T-cell (primary cell): ENCODE measurements around the gene MAPK12. TPM values are rescaled to one million over a fixed set of nuclear protein-coding genes. Genes with fewer than 3 reads are reported as not detected.

Experiments
- ATAC-seq, 4 experiments: fragments of 200-7000 bp in 3 of 4; fragments of 150-1000 bp in 1 of 4; cut with Tn5 transposase; replicated peaks in 1 of 4; 1 replicate in 3 of 4; 2 replicates in 1 of 4; pipeline ENCODE4 v1.10.0; 2021; ENCODE audit warnings: moderate library complexity in 3 of 4, mild to moderate bottlenecking in 2 of 4, moderate number of reproducible peaks in 1 of 4
- CTCF ChIA-PET, 2 donors: fragments of 300-600 bp; sonication (Branson Sonifier 250); formaldehyde crosslinking; loops; one replicate each; lab custom pipeline; 2022; ENCODE audit warnings: antibody characterized with exemption in 2 of 2; lab: Charles Lee
- POLR2A ChIA-PET, 2 donors: fragments of 300-600 bp; sonication (Branson Sonifier 250); formaldehyde crosslinking; loops; one replicate each; lab custom pipeline; 2022; ENCODE audit warnings: antibody characterized with exemption in 2 of 2; lab: Charles Lee
- DNase-seq, 35 experiments: peaks; one replicate each; pipeline versions ENCODE4 v3.0.0 to v3.0.0-alpha.2; 2013 to 2023
- H3K27ac ChIP-seq: one replicate; pipeline ENCODE4 v1.5.1; 2013; ENCODE audit warnings: low read length
- H3K27me3 ChIP-seq, 2 experiments: replicated peaks in 1 of 2; 1 replicate in 1 of 2; 2 replicates in 1 of 2; pipeline versions ENCODE4 v1.6.1 to v1.7.0; 2013; ENCODE audit warnings: low read length in 1 of 2, mixed read lengths in 1 of 2; ENCODE audit not compliant: control insufficient read depth in 2 of 2, insufficient read depth in 2 of 2; ENCODE audit errors: extremely low read depth in 1 of 2
- H3K36me3 ChIP-seq, 2 donors: 1 replicate in 1 of 2; 2 replicates in 1 of 2; pipeline versions ENCODE4 v1.6.1 to v1.7.0; 2013; ENCODE audit warnings: low read length in 1 of 2; ENCODE audit not compliant: control insufficient read depth in 2 of 2, insufficient read depth in 1 of 2; ENCODE audit errors: extremely low read depth in 1 of 2
- H3K4me1 ChIP-seq, 2 experiments: 1 replicate in 1 of 2; 2 replicates in 1 of 2; pipeline versions ENCODE4 v1.6.1 to v1.7.0; 2013; ENCODE audit warnings: low read length in 2 of 2, mixed read lengths in 1 of 2; ENCODE audit not compliant: insufficient read depth in 2 of 2, control insufficient read depth in 1 of 2; ENCODE audit errors: extremely low read depth in 1 of 2
- H3K4me3 ChIP-seq, 2 donors: 1 replicate in 1 of 2; 2 replicates in 1 of 2; pipeline versions ENCODE4 v1.5.1 to v1.7.0; 2013; ENCODE audit warnings: mild to moderate bottlenecking in 2 of 2, low read length in 1 of 2, moderate library complexity in 1 of 2; ENCODE audit not compliant: control insufficient read depth in 1 of 2; ENCODE audit errors: extremely low read depth in 1 of 2
- H3K9me3 ChIP-seq: 2 replicates; pipeline ENCODE4 v1.7.0; 2013
- H3K27ac Mint-ChIP-seq, 2 donors: one replicate each; pipeline ENCODE4 v1.8.0; 2020 to 2021; ENCODE audit warnings: mild to moderate bottlenecking in 2 of 2, mixed read lengths in 2 of 2
- H3K27me3 Mint-ChIP-seq, 2 donors: one replicate each; pipeline ENCODE4 v1.8.0; 2021 to 2022; ENCODE audit warnings: mixed read lengths in 2 of 2
- H3K36me3 Mint-ChIP-seq: one replicate; pipeline ENCODE4 v1.8.0; 2021; ENCODE audit warnings: mixed read lengths
- H3K4me1 Mint-ChIP-seq, 3 donors: one replicate each; pipeline ENCODE4 v1.8.0; 2020 to 2022; ENCODE audit warnings: mixed read lengths in 3 of 3, mild to moderate bottlenecking in 1 of 3
- H3K4me3 Mint-ChIP-seq, 3 donors: one replicate each; pipeline ENCODE4 v1.8.0; 2020 to 2022; ENCODE audit warnings: mild to moderate bottlenecking in 3 of 3, mixed read lengths in 3 of 3, moderate library complexity in 3 of 3
- H3K9me3 Mint-ChIP-seq, 3 donors: one replicate each; pipeline ENCODE4 v1.8.0; 2020 to 2022; ENCODE audit warnings: mixed read lengths in 3 of 3
- WGBS: methylation state at CpG from one replicate; pipeline ENCODE4 v1.1.5; 2013; ENCODE audit warnings: missing lambda C conversion rate; ENCODE audit not compliant: insufficient coverage; 5-methylcytosine and 5-hydroxymethylcytosine counted together
- total RNA-seq, 35 experiments: library from RNA in 6 of 35; stranded (reverse) in 6 of 35; fragments of 120-200 nt in 1 of 35; gene quantifications; one replicate each; pipeline versions ENCODE4 v1.2.1 to v1.2.4 and lab custom pipeline; 2013 to 2026

Gene MAPK12
- total RNA-seq, 5 donors from 2014 or later (not counting 1 experiment from before 2014, with no cell fraction given): 1.7 to 3.1 (median 2.9) TPM

DNA sequence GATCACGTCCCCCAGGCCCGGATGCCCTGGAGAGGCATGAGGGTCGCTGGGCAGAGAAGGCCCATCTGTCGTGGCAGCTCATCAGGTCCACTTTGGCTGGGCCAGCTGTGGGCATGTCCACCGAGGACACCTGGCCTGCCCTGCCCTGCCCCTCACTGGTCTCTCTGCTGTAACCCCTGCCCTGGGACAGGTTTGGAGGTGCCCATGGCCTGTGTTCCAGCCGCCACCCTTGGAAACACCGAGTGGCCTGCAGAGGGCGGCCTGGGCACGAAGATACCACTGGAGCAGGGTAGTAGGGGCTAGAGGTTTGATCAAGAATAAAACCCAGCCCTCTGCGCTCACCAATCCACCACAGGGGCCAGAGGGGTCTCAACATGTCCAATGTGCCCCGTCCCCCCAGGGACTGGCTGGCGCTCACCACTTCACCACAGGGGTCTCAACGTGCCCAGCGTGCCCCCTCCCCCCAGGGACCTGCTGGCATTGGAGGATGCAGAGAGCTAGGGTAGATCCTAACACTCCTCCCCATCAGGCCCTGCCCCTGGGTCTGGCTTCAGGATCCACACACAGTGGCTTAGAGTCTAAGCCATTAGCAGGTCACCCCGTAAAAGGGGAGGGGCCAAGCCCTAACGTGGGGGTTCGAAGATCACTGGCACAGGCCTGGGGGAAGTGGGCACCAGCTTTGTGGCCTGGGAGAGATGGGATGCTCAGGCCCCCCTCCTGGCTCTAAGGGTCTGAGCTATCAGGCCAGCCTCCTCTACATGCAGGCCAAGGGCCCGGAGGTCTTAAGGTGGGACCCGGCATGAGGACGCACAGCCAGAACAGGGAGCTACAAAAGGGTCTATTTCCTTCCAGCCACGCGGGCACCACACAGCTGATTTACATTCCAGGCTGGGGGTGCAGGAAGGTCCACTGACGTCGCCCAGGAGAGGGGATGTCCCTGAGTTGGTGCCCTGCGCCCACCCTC is 9.1 kb downstream of the MAPK12 start:
- peak; percentile 39 to 81 (median 67) for DNase-seq
- Histone ChIP-seq H3K27ac (no peak overlapping the region), H3K27me3 (peaks cover 0 to 10% of the 10 kb centered on the region in 2 experiments), H3K9me3 (no peaks in the 10 kb centered on the region), H3K36me3 (peaks cover 7 to 13% of the 10 kb centered on the region in 2 donors), H3K4me1 (peaks cover 5 to 44% of the 10 kb centered on the region in 2 experiments), H3K4me3 (no peak overlapping the region)
- 67% methylated on average over 17 of the region's 25 CpGs for WGBS
- Mint-ChIP-seq H3K36me3 (peaks cover 5% of the 10 kb centered on the region), H3K4me1 (peaks cover 6 to 20% (median 18%) of the 10 kb centered on the region in 3 donors), H3K27ac (peak overlapping the region; percentile 19 to 74), H3K9me3 (no peaks in the 10 kb centered on the region), H3K4me3 (peak overlapping the region; percentile 47 to 71 (median 55)), H3K27me3 (peaks cover 0 to 2% of the 10 kb centered on the region in 2 donors)
- CTCF ChIA-PET: interaction anchor here (0.6 to 1.4 kb wide), 16 partner anchors 9 to 495 kb away, joined by 3 to 6 read pairs (median 3); partner anchors contain the start of genes DENND6B (in 1 of the 2) and MAPK12 (in 1 of the 2)
- POLR2A ChIA-PET: interaction anchor here in 1 of 2 donors (0.5 kb wide), 1 partner anchor 61 kb away, joined by 3 read pairs; no protein-coding TSS in a partner anchor
- ATAC-seq: peak; percentile 66 to 71 (median 68)

DNA sequence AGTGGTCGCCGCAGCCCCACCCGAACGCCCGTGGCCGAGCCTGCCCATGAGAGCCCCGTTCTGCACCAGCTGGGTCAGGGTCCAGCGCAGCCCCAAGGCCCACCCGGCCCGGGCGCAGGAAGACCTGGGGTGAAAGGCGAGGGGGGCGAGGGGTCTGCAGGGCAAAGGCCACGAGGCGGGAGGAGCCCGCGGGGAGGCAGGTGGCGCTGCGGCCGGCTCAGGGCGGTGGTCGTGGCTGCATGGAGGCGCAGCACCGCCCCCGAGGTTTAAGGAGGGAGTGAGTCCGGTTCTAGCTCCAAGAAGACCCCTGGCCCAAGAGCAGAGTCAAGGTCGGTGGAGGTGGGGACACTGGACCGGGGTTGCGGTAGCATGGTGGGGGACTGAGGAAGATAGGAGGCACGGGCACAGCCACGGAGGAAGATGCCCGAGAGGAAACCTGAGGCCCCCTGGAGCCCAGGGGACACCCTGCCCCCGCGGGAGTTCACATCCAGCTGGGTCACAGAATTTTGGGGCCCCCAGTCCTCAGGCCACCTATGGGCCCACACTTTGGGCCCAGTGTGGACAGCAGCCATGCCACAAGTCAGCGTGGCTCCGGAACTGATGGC is 9.9 kb downstream of the MAPK12 start:
- peaks cover 6 to 23% (median 21%) of the 10 kb centered on the region in 3 donors for H3K4me1 Mint-ChIP-seq
- ATAC-seq (peak; percentile 15 to 29 (median 26)), DNase-seq (peak in 1 of 35 experiments; percentile 40)
- Histone ChIP-seq H3K4me3 (peak overlapping the region in 1 of 2 donors; percentile 73), H3K27ac (peak overlapping the region; percentile 38), H3K36me3 (peaks cover 10 to 21% of the 10 kb centered on the region in 2 donors), H3K27me3 (peaks cover 0 to 5% of the 10 kb centered on the region in 2 experiments), H3K4me1 (peaks cover 5 to 49% of the 10 kb centered on the region in 2 experiments), H3K9me3 (no peaks in the 10 kb centered on the region)
- peak overlapping the region; percentile 47 to 71 (median 55) for H3K4me3 Mint-ChIP-seq
- peak overlapping the region; percentile 31 to 74 for H3K27ac Mint-ChIP-seq
- H3K36me3 Mint-ChIP-seq: peaks cover 7% of the 10 kb centered on the region
- no peaks in the 10 kb centered on the region for H3K27me3 Mint-ChIP-seq
- ChIA-PET POLR2A (no interaction called here), CTCF (interaction anchor here in 1 of 2 donors (1.1 to 1.5 kb wide), 4 partner anchors 69 to 369 kb away, joined by 3 read pairs; partner anchors contain the start of gene SCO2)
- H3K9me3 Mint-ChIP-seq: no peaks in the 10 kb centered on the region
- 14% methylated on average over 34 of the region's 36 CpGs for WGBS

DNA sequence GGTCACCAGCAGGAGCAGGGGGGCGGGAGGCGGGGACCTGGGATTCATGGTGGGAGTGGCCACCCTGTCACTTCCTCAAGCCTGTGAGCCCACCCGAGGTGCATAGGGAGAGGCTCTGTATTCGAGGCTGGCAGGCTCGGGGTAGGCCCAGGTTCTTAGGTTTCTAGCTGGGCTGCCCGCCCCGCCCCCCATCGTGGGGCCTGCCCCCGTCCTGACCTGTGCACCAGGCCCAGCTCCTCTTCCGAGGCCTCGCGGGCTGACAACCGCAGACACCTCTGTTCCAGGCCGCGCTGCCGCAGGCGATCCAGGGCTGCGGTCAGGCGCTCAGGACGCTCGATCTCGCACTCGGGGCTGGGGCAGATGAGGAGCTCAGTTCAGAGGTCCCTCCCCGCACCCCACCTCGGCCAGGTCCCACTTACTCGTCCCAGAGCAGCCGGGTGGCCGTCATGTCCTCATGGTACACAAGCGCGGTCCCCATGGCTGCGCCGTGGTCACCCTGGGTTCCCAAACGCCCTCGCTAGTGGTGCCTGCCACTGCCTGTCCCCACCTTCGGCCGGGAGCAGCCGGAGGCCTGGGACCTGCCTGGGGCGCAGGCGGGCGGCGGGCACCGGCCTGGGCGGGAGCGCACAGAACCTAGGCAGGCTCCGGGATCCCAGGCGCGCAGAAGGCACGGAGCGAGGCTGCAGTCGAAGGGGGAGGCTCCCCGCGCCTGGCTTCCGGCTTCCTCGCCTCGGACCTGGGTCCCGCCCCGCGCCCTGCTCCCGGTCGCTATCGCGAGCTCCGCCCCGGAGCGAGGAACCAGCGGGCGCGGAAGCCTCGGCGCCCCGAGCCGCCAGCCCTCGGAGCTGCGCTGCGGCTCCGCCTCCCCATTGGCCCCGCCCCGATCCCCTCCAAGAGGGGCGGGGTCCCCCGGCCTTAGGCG is 10.7 kb downstream of the MAPK12 start, which contains the start of gene HDAC10:
TSS of gene HDAC10 (minus strand) at position 711 of the 922 bp plus-strand sequence. CDS start at position 478, 233 bp downstream.
- Mint-ChIP-seq H3K4me3 (peak within 1 kb of the TSS; percentile 71 to 80 (median 74)), H3K36me3 (peaks cover 7% of the 10 kb centered on the region), H3K27ac (peak within 1 kb of the TSS; percentile 69 to 74), H3K4me1 (peaks cover 6 to 26% (median 21%) of the 10 kb centered on the region in 3 donors), H3K9me3 (no peaks in the 10 kb centered on the region), H3K27me3 (no peaks in the 10 kb centered on the region)
- H3K36me3 ChIP-seq: peaks cover 14 to 28% of the 10 kb centered on the region in 2 donors
- H3K27me3 ChIP-seq: no peaks in the 10 kb centered on the region
- peak; percentile 52 to 88 (median 70) for DNase-seq
- peaks cover 7 to 57% of the 10 kb centered on the region in 2 experiments for H3K4me1 ChIP-seq
- H3K9me3 ChIP-seq: no peaks in the 10 kb centered on the region
- H3K4me3 ChIP-seq: peak within 1 kb of the TSS; percentile 73 to 80
- 1% methylated on average over 81 of the region's 81 CpGs for WGBS
- POLR2A ChIA-PET: interaction anchor here in 1 of 2 donors (0.7 kb wide), 1 partner anchor 19 kb away, joined by 3 read pairs; no protein-coding TSS in a partner anchor
- H3K27ac ChIP-seq: peak within 1 kb of the TSS; percentile 64
- CTCF ChIA-PET: interaction anchor here in 1 of 2 donors (1.1 to 1.5 kb wide), 3 partner anchors 21 to 370 kb away, joined by 3 to 4 read pairs (median 3); partner anchors contain the start of gene SCO2
- peak; percentile 77 to 84 (median 81) for ATAC-seq

DNA sequence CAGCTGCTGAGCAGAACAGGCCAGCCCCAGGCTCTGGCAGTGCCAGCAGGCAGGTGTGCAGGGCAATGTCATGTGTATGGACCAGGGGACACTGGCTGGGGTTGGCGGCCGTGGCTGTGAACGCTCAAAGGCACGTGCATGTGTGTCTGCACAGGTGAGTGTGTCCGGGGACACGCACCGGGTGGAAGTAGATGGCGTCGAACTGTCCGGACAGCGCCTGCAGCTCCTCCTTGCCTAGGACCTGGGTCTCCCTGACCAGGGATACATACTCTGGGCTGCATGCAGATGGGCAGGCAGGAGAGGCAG is 11.3 kb downstream of the MAPK12 start:
- H3K27me3 Mint-ChIP-seq: no peaks in the 10 kb centered on the region
- DNase-seq (no peak), ATAC-seq (no peak)
- 87% methylated on average over 11 of the region's 11 CpGs for WGBS
- no peak overlapping the region for H3K27ac Mint-ChIP-seq
- H3K36me3 Mint-ChIP-seq: peaks cover 7% of the 10 kb centered on the region
- POLR2A ChIA-PET: interaction anchor here in 1 of 2 donors (0.7 kb wide), 1 partner anchor 19 kb away, joined by 3 read pairs; no protein-coding TSS in a partner anchor
- H3K4me3 Mint-ChIP-seq: peak overlapping the region; percentile 71 to 80 (median 74)
- Histone ChIP-seq H3K9me3 (no peaks in the 10 kb centered on the region), H3K4me3 (peak overlapping the region; percentile 73 to 80), H3K36me3 (peaks cover 14 to 29% of the 10 kb centered on the region in 2 donors), H3K4me1 (peaks cover 7 to 63% of the 10 kb centered on the region in 2 experiments), H3K27me3 (no peaks in the 10 kb centered on the region), H3K27ac (peak overlapping the region; percentile 64)
- CTCF ChIA-PET: interaction anchor here in 1 of 2 donors (1.1 to 1.5 kb wide), 3 partner anchors 22 to 371 kb away, joined by 3 to 4 read pairs (median 3); partner anchors contain the start of gene SCO2
- peaks cover 7 to 26% (median 21%) of the 10 kb centered on the region in 3 donors for H3K4me1 Mint-ChIP-seq
- no peaks in the 10 kb centered on the region for H3K9me3 Mint-ChIP-seq

DNA sequence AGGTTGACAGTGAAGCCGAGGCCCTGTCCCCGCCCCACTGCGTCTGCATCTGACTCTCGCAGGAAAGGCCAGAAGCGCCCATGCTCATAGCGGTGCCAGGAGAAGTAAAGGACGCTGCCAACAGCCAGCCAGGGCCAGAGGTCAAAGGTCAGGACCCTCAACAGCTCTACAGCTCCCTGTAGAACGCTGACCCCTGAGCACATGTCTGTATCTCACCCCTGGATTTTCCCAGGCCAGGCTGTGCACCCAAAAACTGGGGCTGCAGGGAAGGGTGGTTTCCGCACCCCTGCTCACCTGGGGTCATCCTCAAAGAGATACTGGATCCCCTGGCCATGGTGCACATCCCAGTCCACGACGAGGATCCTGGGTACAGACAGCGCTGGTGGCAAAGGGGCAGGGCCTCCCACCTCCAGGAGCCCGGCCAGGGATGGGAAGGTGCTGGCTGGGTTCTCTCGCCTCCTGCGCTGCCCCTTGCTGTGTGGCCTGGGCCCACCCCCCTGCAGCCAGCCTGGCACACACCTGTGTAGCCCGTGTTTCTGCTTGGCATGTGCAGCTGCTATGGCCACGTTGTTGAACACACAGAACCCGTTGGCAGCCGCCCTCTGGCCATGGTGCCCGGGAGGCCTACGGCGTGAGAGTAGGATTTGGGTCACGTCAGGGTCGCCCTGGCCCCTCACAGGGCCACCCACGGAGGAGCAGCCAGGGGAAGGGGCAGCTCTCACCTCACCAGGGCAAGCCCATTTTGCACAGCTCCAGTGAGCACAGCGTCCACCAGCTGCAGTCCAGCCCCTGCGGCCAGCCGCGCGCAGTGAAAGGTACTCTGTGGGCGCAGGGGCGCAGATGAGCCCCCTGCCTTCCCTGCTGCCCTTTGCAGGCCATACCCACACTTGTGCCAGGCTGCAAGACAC is 11.9 kb downstream of the MAPK12 start:
- peaks cover 7 to 64% of the 10 kb centered on the region in 2 experiments for H3K4me1 ChIP-seq
- POLR2A ChIA-PET: interaction anchor here in 1 of 2 donors (0.7 kb wide), 1 partner anchor 18 kb away, joined by 3 read pairs; no protein-coding TSS in a partner anchor
- no peak for ATAC-seq

More for the DNA sequence above, 11.9 kb downstream of the MAPK12 start:
- Histone ChIP-seq H3K9me3 (no peaks in the 10 kb centered on the region), H3K4me3 (peak overlapping the region; percentile 73 to 80), H3K27ac (peak overlapping the region; percentile 64), H3K27me3 (no peaks in the 10 kb centered on the region), H3K36me3 (peaks cover 14 to 29% of the 10 kb centered on the region in 2 donors)
- CTCF ChIA-PET: no interaction called here
- H3K36me3 Mint-ChIP-seq: peaks cover 10% of the 10 kb centered on the region
- no peak overlapping the region for H3K27ac Mint-ChIP-seq
- H3K27me3 Mint-ChIP-seq: no peaks in the 10 kb centered on the region
- H3K4me1 Mint-ChIP-seq: peaks cover 13 to 29% (median 24%) of the 10 kb centered on the region in 3 donors
- no peaks in the 10 kb centered on the region for H3K9me3 Mint-ChIP-seq
- no peak for DNase-seq
- H3K4me3 Mint-ChIP-seq: peak overlapping the region; percentile 71 to 80 (median 74)
- WGBS: 95% methylated on average over 32 of the region's 32 CpGs
